ENCODE measurements around the gene ALG14. TPM values are rescaled to one million over a fixed set of nuclear protein-coding genes. Genes with fewer than 3 reads are reported as not detected.
A peak's percentile ranks its signal among the peaks of the same experiment; 100 is the strongest.
"Not testable (repeated sequence)": the region's sequence is repeated elsewhere in the genome, so short reads cannot be mapped to it uniquely, and the experiment has no call there.

ALG14 gene
- total RNA-seq, 2 experiments from 2014 or later, result 2.7 to 5.8 TPM

GRCh38 chr1:95067062-95067461 is 5.7 kb downstream of the ALG14 start:
- Mint-ChIP-seq H3K36me3 (ENCODE audit: low read depth) (peaks cover 2% of the 10 kb centered on the region), H3K4me1 (ENCODE audit: low read depth) (peaks cover 7% of the 10 kb centered on the region), H3K27ac (no peak overlapping the region), H3K27me3 (ENCODE audit: low read depth) (no peaks in the 10 kb centered on the region), H3K4me3 (no peak overlapping the region), H3K9me3 (ENCODE audit: insufficient read depth) (no peaks in the 10 kb centered on the region)
- ATAC-seq, result no peak
- ChIA-PET CTCF (interaction anchor here (1.0 to 1.4 kb wide), 2 partner anchors 18 to 213 kb away, joined by 4 read pairs; no protein-coding TSS in a partner anchor), POLR2A (no interaction called here)
- no peak for DNase-seq

- H3K4me1 Mint-ChIP-seq (ENCODE audit: low read depth), result no peaks in the 10 kb centered on the region
- no peak overlapping the region for H3K27ac Mint-ChIP-seq
- no peaks in the 10 kb centered on the region for H3K27me3 Mint-ChIP-seq (ENCODE audit: low read depth)
- DNase-seq, result no peak
- ChIA-PET POLR2A (no interaction called here), CTCF (interaction anchor here (0.7 to 1.6 kb wide), 3 partner anchors 12 to 207 kb away, joined by 3 to 4 read pairs (median 3); no protein-coding TSS in a partner anchor)
- no peak for ATAC-seq
- no peak overlapping the region for H3K4me3 Mint-ChIP-seq
- H3K9me3 Mint-ChIP-seq (ENCODE audit: insufficient read depth), result no peaks in the 10 kb centered on the region
- peaks cover 2% of the 10 kb centered on the region for H3K36me3 Mint-ChIP-seq (ENCODE audit: low read depth)
These were observed 11.2 kb downstream of the ALG14 start for GRCh38 chr1:95061445-95062006.

GRCh38 chr1:95058974-95059373 is 13.8 kb downstream of the ALG14 start:
- Mint-ChIP-seq H3K4me1 (ENCODE audit: low read depth) (no peaks in the 10 kb centered on the region), H3K36me3 (ENCODE audit: low read depth) (peaks cover 2% of the 10 kb centered on the region), H3K27me3 (ENCODE audit: low read depth) (no peaks in the 10 kb centered on the region), H3K9me3 (ENCODE audit: insufficient read depth) (no peaks in the 10 kb centered on the region), H3K27ac (no peak overlapping the region), H3K4me3 (no peak overlapping the region)
- DNase-seq (no peak), ATAC-seq (no peak)
- ChIA-PET POLR2A (interaction anchor here (0.6 kb wide), 1 partner anchor 18 kb away, joined by 3 read pairs; no protein-coding TSS in a partner anchor), CTCF (no interaction called here)

- Mint-ChIP-seq H3K36me3 (ENCODE audit: low read depth) (no peaks in the 10 kb centered on the region), H3K27me3 (ENCODE audit: low read depth) (no peaks in the 10 kb centered on the region), H3K4me1 (ENCODE audit: low read depth) (no peaks in the 10 kb centered on the region), H3K4me3 (no peak overlapping the region), H3K9me3 (ENCODE audit: insufficient read depth) (no peaks in the 10 kb centered on the region), H3K27ac (no peak overlapping the region)
- ChIA-PET POLR2A (no interaction called here), CTCF (no interaction called here)
- ATAC-seq, result no peak
- DNase-seq, result no peak
These were observed 15.4 kb downstream of the ALG14 start for GRCh38 chr1:95057351-95057750.

GRCh38 chr1:95049935-95050334 is 22.8 kb downstream of the ALG14 start:
- no peaks in the 10 kb centered on the region for H3K4me1 Mint-ChIP-seq (ENCODE audit: low read depth)
- ChIA-PET CTCF (interaction anchor here (1.2 kb wide), 1 partner anchor 195 kb away, joined by 3 read pairs; no protein-coding TSS in a partner anchor), POLR2A (no interaction called here)
- H3K27me3 Mint-ChIP-seq (ENCODE audit: low read depth), result no peaks in the 10 kb centered on the region
- no peak overlapping the region for H3K27ac Mint-ChIP-seq
- H3K9me3 Mint-ChIP-seq (ENCODE audit: insufficient read depth), result no peaks in the 10 kb centered on the region
- DNase-seq, result no peak
- H3K4me3 Mint-ChIP-seq, result no peak overlapping the region
- H3K36me3 Mint-ChIP-seq (ENCODE audit: low read depth), result no peaks in the 10 kb centered on the region
- ATAC-seq, result no peak

GRCh38 chr1:95048317-95048716 is 24.4 kb downstream of the ALG14 start:
- Mint-ChIP-seq H3K27me3 (ENCODE audit: low read depth) (no peaks in the 10 kb centered on the region), H3K9me3 (ENCODE audit: insufficient read depth) (no peaks in the 10 kb centered on the region), H3K4me1 (ENCODE audit: low read depth) (no peaks in the 10 kb centered on the region), H3K36me3 (ENCODE audit: low read depth) (no peaks in the 10 kb centered on the region), H3K4me3 (no peak overlapping the region), H3K27ac (no peak overlapping the region)
- DNase-seq, result no peak
- ChIA-PET CTCF (interaction anchor here (1.5 kb wide), 1 partner anchor 194 kb away, joined by 7 read pairs; no protein-coding TSS in a partner anchor), POLR2A (no interaction called here)
- no peak for ATAC-seq

GRCh38 chr1:95047624-95048023 is 25.1 kb downstream of the ALG14 start:
- H3K27me3 Mint-ChIP-seq (ENCODE audit: low read depth); H3K4me1 Mint-ChIP-seq (ENCODE audit: low read depth); POLR2A ChIA-PET; H3K4me3 Mint-ChIP-seq; H3K27ac Mint-ChIP-seq; H3K36me3 Mint-ChIP-seq (ENCODE audit: low read depth); ATAC-seq; DNase-seq; H3K9me3 Mint-ChIP-seq (ENCODE audit: insufficient read depth): not testable (repeated sequence)
- CTCF ChIA-PET, result interaction anchor here (1.5 kb wide), 1 partner anchor 193 kb away, joined by 7 read pairs; no protein-coding TSS in a partner anchor

- DNase-seq (no peak), ATAC-seq (no peak)
- CTCF ChIA-PET, result no interaction called here
- H3K4me3 Mint-ChIP-seq, result no peak overlapping the region
- POLR2A ChIA-PET, result no interaction called here
- no peaks in the 10 kb centered on the region for H3K9me3 Mint-ChIP-seq (ENCODE audit: insufficient read depth)
- H3K27me3 Mint-ChIP-seq (ENCODE audit: low read depth), result no peaks in the 10 kb centered on the region
- H3K4me1 Mint-ChIP-seq (ENCODE audit: low read depth), result no peaks in the 10 kb centered on the region
- H3K27ac Mint-ChIP-seq, result no peak overlapping the region
- no peaks in the 10 kb centered on the region for H3K36me3 Mint-ChIP-seq (ENCODE audit: low read depth)
These were observed 26.4 kb downstream of the ALG14 start for GRCh38 chr1:95046359-95046758.

GRCh38 chr1:95043141-95043980 is 29.4 kb downstream of the ALG14 start:
- Mint-ChIP-seq H3K27ac (no peak overlapping the region), H3K4me3 (no peak overlapping the region), H3K9me3 (ENCODE audit: insufficient read depth) (no peaks in the 10 kb centered on the region), H3K4me1 (ENCODE audit: low read depth) (no peaks in the 10 kb centered on the region), H3K27me3 (ENCODE audit: low read depth) (no peaks in the 10 kb centered on the region), H3K36me3 (ENCODE audit: low read depth) (no peaks in the 10 kb centered on the region)
- ChIA-PET CTCF (interaction anchor here (0.6 to 6.2 kb wide), 38 partner anchors 9 to 562 kb away, joined by 3 to 288 read pairs (median 4); partner anchors contain the start of genes ALG14 and RWDD3), POLR2A (interaction anchor here (1.2 kb wide), 1 partner anchor 187 kb away, joined by 3 read pairs; no protein-coding TSS in a partner anchor)
- DNase-seq (peak; percentile 87), ATAC-seq (peak; percentile 95)

GRCh38 chr1:95042286-95042685 is 30.5 kb downstream of the ALG14 start:
- ATAC-seq (no peak), DNase-seq (no peak)
- H3K4me1 Mint-ChIP-seq (ENCODE audit: low read depth), result no peaks in the 10 kb centered on the region
- H3K27ac Mint-ChIP-seq, result no peak overlapping the region
- ChIA-PET POLR2A (no interaction called here), CTCF (interaction anchor here (0.5 to 6.2 kb wide), 12 partner anchors 10 to 561 kb away, joined by 3 to 288 read pairs (median 4); partner anchors contain the start of gene CNN3)
- no peaks in the 10 kb centered on the region for H3K27me3 Mint-ChIP-seq (ENCODE audit: low read depth)
- H3K36me3 Mint-ChIP-seq (ENCODE audit: low read depth), result no peaks in the 10 kb centered on the region
- no peak overlapping the region for H3K4me3 Mint-ChIP-seq
- no peaks in the 10 kb centered on the region for H3K9me3 Mint-ChIP-seq (ENCODE audit: insufficient read depth)

- ChIA-PET CTCF (interaction anchor here (0.5 to 6.2 kb wide), 16 partner anchors 10 to 561 kb away, joined by 3 to 288 read pairs (median 4); partner anchors contain the start of gene CNN3), POLR2A (interaction anchor here (0.6 kb wide), 1 partner anchor 193 kb away, joined by 3 read pairs; no protein-coding TSS in a partner anchor)
- Mint-ChIP-seq H3K9me3 (ENCODE audit: insufficient read depth) (no peaks in the 10 kb centered on the region), H3K27ac (no peak overlapping the region), H3K4me3 (no peak overlapping the region), H3K27me3 (ENCODE audit: low read depth) (no peaks in the 10 kb centered on the region), H3K36me3 (ENCODE audit: low read depth) (no peaks in the 10 kb centered on the region), H3K4me1 (ENCODE audit: low read depth) (no peaks in the 10 kb centered on the region)
- DNase-seq (peak; percentile 35), ATAC-seq (peak; percentile 63)
These were observed 31.1 kb downstream of the ALG14 start for GRCh38 chr1:95041491-95042165.
